COLO668 (cell line): ENCODE measurements around the gene CEACAM16.
"Not testable (repeated sequence)": the region's sequence is repeated elsewhere in the genome, so short reads cannot be mapped to it uniquely, and the experiment has no call there.

Experiments
- DNase-seq: peaks from one replicate; lab custom pipeline; 2025; ENCODE audit not compliant: unreplicated experiment; lab: John Stamatoyannopoulos, UW

CEACAM16 gene

GRCh38 chr19:44702551-44703176 is 3.7 kb downstream of the CEACAM16 start:
- no peak for DNase-seq

- DNase-seq: no peak
These were observed 4.6 kb downstream of the CEACAM16 start for GRCh38 chr19:44703336-44704078.

- no peak for DNase-seq
These were observed 6.0 kb downstream of the CEACAM16 start for GRCh38 chr19:44704982-44705381.

GRCh38 chr19:44705502-44706010 is 6.6 kb downstream of the CEACAM16 start:
- no peak for DNase-seq

- no peak for DNase-seq
These were observed 7.7 kb downstream of the CEACAM16 start for GRCh38 chr19:44706506-44707236.

- no peak for DNase-seq
These were observed 8.8 kb downstream of the CEACAM16 start for GRCh38 chr19:44707794-44708193.

GRCh38 chr19:44708940-44709339 is 10.0 kb downstream of the CEACAM16 start:
- no peak for DNase-seq

- DNase-seq: not testable (repeated sequence)
These were observed 10.7 kb downstream of the CEACAM16 start for GRCh38 chr19:44709434-44710266.

- no peak for DNase-seq
These were observed 11.5 kb downstream of the CEACAM16 start for GRCh38 chr19:44710483-44710882.

GRCh38 chr19:44712864-44713515 is 14.0 kb downstream of the CEACAM16 start:
- peak; percentile 10 for DNase-seq

GRCh38 chr19:44714597-44715169 is 15.7 kb downstream of the CEACAM16 start:
- no peak for DNase-seq

- no peak for DNase-seq
These were observed 18.7 kb downstream of the CEACAM16 start for GRCh38 chr19:44717603-44718002.

GRCh38 chr19:44718441-44719261 is 19.7 kb downstream of the CEACAM16 start:
- peak; percentile 68 for DNase-seq

GRCh38 chr19:44719262-44719701 is 20.3 kb downstream of the CEACAM16 start:
- peak; percentile 57 for DNase-seq

GRCh38 chr19:44720396-44720795 is 21.4 kb downstream of the CEACAM16 start:
- DNase-seq: not testable (repeated sequence)

- DNase-seq: no peak
These were observed 22.0 kb downstream of the CEACAM16 start for GRCh38 chr19:44720945-44721344.

- not testable (repeated sequence) for DNase-seq
These were observed 22.4 kb downstream of the CEACAM16 start for GRCh38 chr19:44721369-44721768.

GRCh38 chr19:44722131-44723121 is 23.5 kb downstream of the CEACAM16 start:
- no peak for DNase-seq
